H1 (cell line): Measurements from ENCODE around the gene KIAA1671. TPM values are rescaled to one million over a fixed set of nuclear protein-coding genes. Genes with fewer than 3 reads are reported as not detected.

ENCODE experiments used
- ASH2L ChIP-seq: fragments of 200-600, 300-600 bp; sonication (generic); IDR thresholded peaks from one replicate; pipeline ENCODE4 v1.7.1; 2017; ENCODE audit warnings: low read length
- CBX5 ChIP-seq: fragments of 300-800, 300-1000 bp; sonication (generic); IDR thresholded peaks from 2 replicates; pipeline ENCODE4 v1.7.1; 2016; ENCODE audit warnings: antibody characterized with exemption, low read length, low read depth
- CEBPB ChIP-seq: IDR thresholded peaks from 2 replicates; pipeline ENCODE4 v1.6.1; 2012; ENCODE audit warnings: low read depth, low read length
- CHD2 ChIP-seq: IDR thresholded peaks from 2 replicates; pipeline ENCODE4 v1.6.1; 2012; ENCODE audit warnings: low read length, improper control_type of control experiment
- RFX5 ChIP-seq: IDR thresholded peaks from 2 replicates; pipeline ENCODE4 v1.6.1; 2011; ENCODE audit warnings: low read depth, low read length, improper control_type of control experiment, borderline replicate concordance
- RNF2 ChIP-seq: fragments of 200-900, 300-1000 bp; sonication (generic); IDR thresholded peaks from 2 replicates; pipeline ENCODE4 v1.7.1; 2016; ENCODE audit warnings: borderline replicate concordance, low read depth, mild to moderate bottlenecking, antibody characterized with exemption, low read length; ENCODE audit not compliant: poor library complexity, severe bottlenecking; ENCODE audit errors: missing control alignments
- SIRT6 ChIP-seq: IDR thresholded peaks from one replicate; pipeline ENCODE4 v1.7.1; 2012; ENCODE audit warnings: low read length, inconsistent platforms
- SIX5 ChIP-seq: IDR thresholded peaks from 2 replicates; pipeline ENCODE4 v1.6.1; 2011; ENCODE audit warnings: mild to moderate bottlenecking, low read depth, low read length
- SUZ12 ChIP-seq: fragments of 200-600 bp; sonication (generic); IDR thresholded peaks from 2 replicates; pipeline ENCODE4 v1.6.1; 2012; ENCODE audit warnings: mild to moderate bottlenecking, inconsistent platforms, low read length, moderate library complexity, mixed read lengths
- TAF7 ChIP-seq: optimal IDR thresholded peaks from 2 replicates; pipeline ENCODE3; 2011; ENCODE audit warnings: low read depth, mild to moderate bottlenecking, inconsistent platforms, low read length, moderate library complexity, borderline replicate concordance
- polyA plus RNA-seq, 7 experiments: library from polyadenylated mRNA; depleted of rRNA in 3 of 7; stranded (reverse) in 5 of 7; unstranded in 2 of 7; fragments of >200 nt in 5 of 7; fragments of 200-250 nt in 2 of 7; gene quantifications; 1 replicate in 5 of 7; 2 replicates in 1 of 7; 4 replicates in 1 of 7; pipeline versions ENCODE4 v1.2.1 to v1.2.3, GENCODE V29; 2011 to 2013; ENCODE audit warnings: missing spikeins in 2 of 7, mixed read lengths in 2 of 7
- total RNA-seq: library from RNA; stranded (reverse); fragmentation: NEBNext Ultra II Directional; extraction: Animal tissue kit (Norgen Biotek cat#: 25700); gene quantifications from 2 replicates; pipeline ENCODE4 v1.2.1, GENCODE V29; 2021
- TF ChIP-seq, protein P1 (sequence below): fragments of 300-600 bp; sonication (generic); IDR thresholded peaks from 2 replicates; pipeline ENCODE4 v1.7.1; 2012; ENCODE audit warnings: low read length, moderate library complexity, mild to moderate bottlenecking, inconsistent platforms; ENCODE audit not compliant: insufficient replicate concordance

Gene KIAA1671
- total and polyA plus RNA-seq, 2 of the 8 experiments (the other 6 are each of a cell fraction or from before 2014, with no cell fraction given), result 6.4 to 23.9 TPM

DNA sequence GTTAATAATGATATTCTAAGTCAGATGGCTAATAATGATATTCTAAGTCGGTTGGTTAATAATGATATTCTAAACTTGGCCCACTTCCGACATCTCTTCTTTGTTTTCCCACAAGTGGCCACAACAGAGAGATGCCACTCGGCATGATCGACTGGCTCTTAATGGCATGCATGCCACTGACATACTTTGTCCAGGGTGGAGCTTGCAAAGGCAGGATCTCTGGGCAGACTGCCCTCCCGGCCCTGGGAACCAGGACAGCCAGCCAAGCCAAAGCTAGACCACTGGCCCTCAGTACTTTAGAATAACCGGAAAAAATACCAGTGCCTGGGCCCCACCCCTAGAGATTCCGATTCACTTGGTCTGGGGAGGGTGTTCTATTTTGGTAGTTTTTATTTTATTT is 78.1 kb downstream of the KIAA1671 start (continued):
- TF ChIP-seq, protein P1, sequence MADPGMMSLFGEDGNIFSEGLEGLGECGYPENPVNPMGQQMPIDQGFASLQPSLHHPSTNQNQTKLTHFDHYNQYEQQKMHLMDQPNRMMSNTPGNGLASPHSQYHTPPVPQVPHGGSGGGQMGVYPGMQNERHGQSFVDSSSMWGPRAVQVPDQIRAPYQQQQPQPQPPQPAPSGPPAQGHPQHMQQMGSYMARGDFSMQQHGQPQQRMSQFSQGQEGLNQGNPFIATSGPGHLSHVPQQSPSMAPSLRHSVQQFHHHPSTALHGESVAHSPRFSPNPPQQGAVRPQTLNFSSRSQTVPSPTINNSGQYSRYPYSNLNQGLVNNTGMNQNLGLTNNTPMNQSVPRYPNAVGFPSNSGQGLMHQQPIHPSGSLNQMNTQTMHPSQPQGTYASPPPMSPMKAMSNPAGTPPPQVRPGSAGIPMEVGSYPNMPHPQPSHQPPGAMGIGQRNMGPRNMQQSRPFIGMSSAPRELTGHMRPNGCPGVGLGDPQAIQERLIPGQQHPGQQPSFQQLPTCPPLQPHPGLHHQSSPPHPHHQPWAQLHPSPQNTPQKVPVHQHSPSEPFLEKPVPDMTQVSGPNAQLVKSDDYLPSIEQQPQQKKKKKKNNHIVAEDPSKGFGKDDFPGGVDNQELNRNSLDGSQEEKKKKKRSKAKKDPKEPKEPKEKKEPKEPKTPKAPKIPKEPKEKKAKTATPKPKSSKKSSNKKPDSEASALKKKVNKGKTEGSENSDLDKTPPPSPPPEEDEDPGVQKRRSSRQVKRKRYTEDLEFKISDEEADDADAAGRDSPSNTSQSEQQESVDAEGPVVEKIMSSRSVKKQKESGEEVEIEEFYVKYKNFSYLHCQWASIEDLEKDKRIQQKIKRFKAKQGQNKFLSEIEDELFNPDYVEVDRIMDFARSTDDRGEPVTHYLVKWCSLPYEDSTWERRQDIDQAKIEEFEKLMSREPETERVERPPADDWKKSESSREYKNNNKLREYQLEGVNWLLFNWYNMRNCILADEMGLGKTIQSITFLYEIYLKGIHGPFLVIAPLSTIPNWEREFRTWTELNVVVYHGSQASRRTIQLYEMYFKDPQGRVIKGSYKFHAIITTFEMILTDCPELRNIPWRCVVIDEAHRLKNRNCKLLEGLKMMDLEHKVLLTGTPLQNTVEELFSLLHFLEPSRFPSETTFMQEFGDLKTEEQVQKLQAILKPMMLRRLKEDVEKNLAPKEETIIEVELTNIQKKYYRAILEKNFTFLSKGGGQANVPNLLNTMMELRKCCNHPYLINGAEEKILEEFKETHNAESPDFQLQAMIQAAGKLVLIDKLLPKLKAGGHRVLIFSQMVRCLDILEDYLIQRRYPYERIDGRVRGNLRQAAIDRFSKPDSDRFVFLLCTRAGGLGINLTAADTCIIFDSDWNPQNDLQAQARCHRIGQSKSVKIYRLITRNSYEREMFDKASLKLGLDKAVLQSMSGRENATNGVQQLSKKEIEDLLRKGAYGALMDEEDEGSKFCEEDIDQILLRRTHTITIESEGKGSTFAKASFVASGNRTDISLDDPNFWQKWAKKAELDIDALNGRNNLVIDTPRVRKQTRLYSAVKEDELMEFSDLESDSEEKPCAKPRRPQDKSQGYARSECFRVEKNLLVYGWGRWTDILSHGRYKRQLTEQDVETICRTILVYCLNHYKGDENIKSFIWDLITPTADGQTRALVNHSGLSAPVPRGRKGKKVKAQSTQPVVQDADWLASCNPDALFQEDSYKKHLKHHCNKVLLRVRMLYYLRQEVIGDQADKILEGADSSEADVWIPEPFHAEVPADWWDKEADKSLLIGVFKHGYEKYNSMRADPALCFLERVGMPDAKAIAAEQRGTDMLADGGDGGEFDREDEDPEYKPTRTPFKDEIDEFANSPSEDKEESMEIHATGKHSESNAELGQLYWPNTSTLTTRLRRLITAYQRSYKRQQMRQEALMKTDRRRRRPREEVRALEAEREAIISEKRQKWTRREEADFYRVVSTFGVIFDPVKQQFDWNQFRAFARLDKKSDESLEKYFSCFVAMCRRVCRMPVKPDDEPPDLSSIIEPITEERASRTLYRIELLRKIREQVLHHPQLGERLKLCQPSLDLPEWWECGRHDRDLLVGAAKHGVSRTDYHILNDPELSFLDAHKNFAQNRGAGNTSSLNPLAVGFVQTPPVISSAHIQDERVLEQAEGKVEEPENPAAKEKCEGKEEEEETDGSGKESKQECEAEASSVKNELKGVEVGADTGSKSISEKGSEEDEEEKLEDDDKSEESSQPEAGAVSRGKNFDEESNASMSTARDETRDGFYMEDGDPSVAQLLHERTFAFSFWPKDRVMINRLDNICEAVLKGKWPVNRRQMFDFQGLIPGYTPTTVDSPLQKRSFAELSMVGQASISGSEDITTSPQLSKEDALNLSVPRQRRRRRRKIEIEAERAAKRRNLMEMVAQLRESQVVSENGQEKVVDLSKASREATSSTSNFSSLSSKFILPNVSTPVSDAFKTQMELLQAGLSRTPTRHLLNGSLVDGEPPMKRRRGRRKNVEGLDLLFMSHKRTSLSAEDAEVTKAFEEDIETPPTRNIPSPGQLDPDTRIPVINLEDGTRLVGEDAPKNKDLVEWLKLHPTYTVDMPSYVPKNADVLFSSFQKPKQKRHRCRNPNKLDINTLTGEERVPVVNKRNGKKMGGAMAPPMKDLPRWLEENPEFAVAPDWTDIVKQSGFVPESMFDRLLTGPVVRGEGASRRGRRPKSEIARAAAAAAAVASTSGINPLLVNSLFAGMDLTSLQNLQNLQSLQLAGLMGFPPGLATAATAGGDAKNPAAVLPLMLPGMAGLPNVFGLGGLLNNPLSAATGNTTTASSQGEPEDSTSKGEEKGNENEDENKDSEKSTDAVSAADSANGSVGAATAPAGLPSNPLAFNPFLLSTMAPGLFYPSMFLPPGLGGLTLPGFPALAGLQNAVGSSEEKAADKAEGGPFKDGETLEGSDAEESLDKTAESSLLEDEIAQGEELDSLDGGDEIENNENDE, result no peak
- TF ChIP-seq RNF2 (no peak), SUZ12 (no peak), SIX5 (no peak), SIRT6 (no peak), TAF7 (no peak), CEBPB (no peak), ASH2L (no peak), CHD2 (no peak), RFX5 (no peak), CBX5 (no peak)
